ENCODE measurements around the gene INPP5J.
A peak's percentile ranks its signal among the peaks of the same experiment; 100 is the strongest.
"Not testable (repeated sequence)": the region's sequence is repeated elsewhere in the genome, so short reads cannot be mapped to it uniquely, and the experiment has no call there.

The INPP5J gene, protein sequence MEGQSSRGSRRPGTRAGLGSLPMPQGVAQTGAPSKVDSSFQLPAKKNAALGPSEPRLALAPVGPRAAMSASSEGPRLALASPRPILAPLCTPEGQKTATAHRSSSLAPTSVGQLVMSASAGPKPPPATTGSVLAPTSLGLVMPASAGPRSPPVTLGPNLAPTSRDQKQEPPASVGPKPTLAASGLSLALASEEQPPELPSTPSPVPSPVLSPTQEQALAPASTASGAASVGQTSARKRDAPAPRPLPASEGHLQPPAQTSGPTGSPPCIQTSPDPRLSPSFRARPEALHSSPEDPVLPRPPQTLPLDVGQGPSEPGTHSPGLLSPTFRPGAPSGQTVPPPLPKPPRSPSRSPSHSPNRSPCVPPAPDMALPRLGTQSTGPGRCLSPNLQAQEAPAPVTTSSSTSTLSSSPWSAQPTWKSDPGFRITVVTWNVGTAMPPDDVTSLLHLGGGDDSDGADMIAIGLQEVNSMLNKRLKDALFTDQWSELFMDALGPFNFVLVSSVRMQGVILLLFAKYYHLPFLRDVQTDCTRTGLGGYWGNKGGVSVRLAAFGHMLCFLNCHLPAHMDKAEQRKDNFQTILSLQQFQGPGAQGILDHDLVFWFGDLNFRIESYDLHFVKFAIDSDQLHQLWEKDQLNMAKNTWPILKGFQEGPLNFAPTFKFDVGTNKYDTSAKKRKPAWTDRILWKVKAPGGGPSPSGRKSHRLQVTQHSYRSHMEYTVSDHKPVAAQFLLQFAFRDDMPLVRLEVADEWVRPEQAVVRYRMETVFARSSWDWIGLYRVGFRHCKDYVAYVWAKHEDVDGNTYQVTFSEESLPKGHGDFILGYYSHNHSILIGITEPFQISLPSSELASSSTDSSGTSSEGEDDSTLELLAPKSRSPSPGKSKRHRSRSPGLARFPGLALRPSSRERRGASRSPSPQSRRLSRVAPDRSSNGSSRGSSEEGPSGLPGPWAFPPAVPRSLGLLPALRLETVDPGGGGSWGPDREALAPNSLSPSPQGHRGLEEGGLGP
- 0 to 0.35 (median 0.17) reads per million in 3 donors for total RNA-seq

- no peaks in the 10 kb centered on the region for H3K9me3 ChIP-seq (ENCODE audit: control insufficient read depth, low read length)
- no peak for DNase-seq
- H3K27me3 ChIP-seq (replicated peaks; ENCODE audit: control insufficient read depth, insufficient read depth, low read length, poor library complexity, severe bottlenecking): no peaks in the 10 kb centered on the region
- no peaks in the 10 kb centered on the region for H3K36me3 ChIP-seq (ENCODE audit: control insufficient read depth, insufficient read depth, low read length)
- H3K4me1 ChIP-seq (ENCODE audit: control insufficient read depth, insufficient read depth, low read length, poor library complexity, severe bottlenecking): no peaks in the 10 kb centered on the region
- H3K4me3 ChIP-seq (ENCODE audit: insufficient read depth, low read depth, low read length, poor library complexity, severe bottlenecking): no peak within 1 kb of the TSS
- H3K27ac ChIP-seq (ENCODE audit: insufficient read depth, low read length, poor library complexity, severe bottlenecking): no peak within 1 kb of the TSS
These were observed at the start of gene INPP5J for GRCh38 chr22:31122532-31123291. TSS of gene INPP5J (plus strand) at chr22:31122966. CDS start at chr22:31123015, 49 bp downstream.

- not testable (repeated sequence) for H3K27me3 ChIP-seq (replicated peaks; ENCODE audit: control insufficient read depth, insufficient read depth, low read length, poor library complexity, severe bottlenecking); H3K4me1 ChIP-seq (ENCODE audit: control insufficient read depth, insufficient read depth, low read length, poor library complexity, severe bottlenecking); H3K9me3 ChIP-seq (ENCODE audit: control insufficient read depth, low read length); H3K27ac ChIP-seq (ENCODE audit: insufficient read depth, low read length, poor library complexity, severe bottlenecking); DNase-seq; H3K36me3 ChIP-seq (ENCODE audit: control insufficient read depth, insufficient read depth, low read length); H3K4me3 ChIP-seq (ENCODE audit: insufficient read depth, low read depth, low read length, poor library complexity, severe bottlenecking)
These were observed 49.6 kb upstream of the INPP5J start for GRCh38 chr22:31073125-31073524.

DNA sequence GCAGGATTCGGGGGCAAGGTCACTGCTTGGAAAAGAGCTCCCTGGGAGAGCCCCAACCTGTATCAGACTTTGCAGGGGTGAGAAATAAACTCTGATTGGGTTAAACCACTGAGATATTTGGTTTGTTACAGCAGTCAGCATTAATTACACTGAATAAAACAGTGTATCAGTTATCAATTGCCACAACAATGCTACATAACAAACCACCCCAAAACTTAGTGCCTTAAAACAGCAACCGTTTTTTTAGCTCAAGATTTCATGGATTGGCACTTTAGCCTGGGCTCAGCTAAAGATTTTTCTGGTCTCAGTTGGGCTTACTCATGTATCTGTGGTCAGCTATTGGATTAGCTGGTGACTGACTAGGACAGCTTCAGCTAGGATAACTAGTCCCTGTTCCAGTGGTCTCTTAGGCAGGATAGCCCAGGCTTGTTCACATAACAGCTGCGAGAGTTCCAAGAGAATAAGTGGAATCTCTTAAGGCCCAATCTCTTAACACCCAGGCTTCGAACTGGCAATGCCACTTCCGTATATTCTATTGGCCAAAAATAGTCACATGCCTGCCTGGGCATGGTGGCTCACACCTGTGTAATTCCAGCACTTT is 49.1 kb upstream of the INPP5J start:
- H3K9me3 ChIP-seq (ENCODE audit: control insufficient read depth, low read length); H3K27ac ChIP-seq (ENCODE audit: insufficient read depth, low read length, poor library complexity, severe bottlenecking); H3K4me3 ChIP-seq (ENCODE audit: insufficient read depth, low read depth, low read length, poor library complexity, severe bottlenecking); H3K4me1 ChIP-seq (ENCODE audit: control insufficient read depth, insufficient read depth, low read length, poor library complexity, severe bottlenecking); H3K27me3 ChIP-seq (replicated peaks; ENCODE audit: control insufficient read depth, insufficient read depth, low read length, poor library complexity, severe bottlenecking); H3K36me3 ChIP-seq (ENCODE audit: control insufficient read depth, insufficient read depth, low read length); DNase-seq: not testable (repeated sequence)

DNA sequence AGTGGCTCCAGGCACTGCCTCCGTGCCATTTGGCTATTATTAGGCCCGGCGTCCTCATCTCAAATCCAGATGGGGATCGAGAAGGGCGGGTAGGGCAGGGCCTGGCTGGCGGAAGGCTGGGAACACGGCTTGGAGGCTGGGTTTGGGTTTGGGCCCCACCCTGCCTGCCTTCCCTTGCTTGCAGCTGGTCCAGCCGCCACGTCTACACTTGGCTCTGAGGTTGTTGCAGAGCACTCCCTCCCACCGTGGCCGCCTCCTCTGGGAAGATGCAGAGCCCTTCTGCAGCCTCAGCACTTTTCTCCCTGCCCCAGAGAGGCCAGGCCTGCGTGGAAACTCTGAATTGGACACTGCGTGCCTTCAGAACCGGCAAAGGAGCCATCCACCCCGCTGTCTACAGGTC is 46.8 kb upstream of the INPP5J start:
- no peak for DNase-seq

DNA sequence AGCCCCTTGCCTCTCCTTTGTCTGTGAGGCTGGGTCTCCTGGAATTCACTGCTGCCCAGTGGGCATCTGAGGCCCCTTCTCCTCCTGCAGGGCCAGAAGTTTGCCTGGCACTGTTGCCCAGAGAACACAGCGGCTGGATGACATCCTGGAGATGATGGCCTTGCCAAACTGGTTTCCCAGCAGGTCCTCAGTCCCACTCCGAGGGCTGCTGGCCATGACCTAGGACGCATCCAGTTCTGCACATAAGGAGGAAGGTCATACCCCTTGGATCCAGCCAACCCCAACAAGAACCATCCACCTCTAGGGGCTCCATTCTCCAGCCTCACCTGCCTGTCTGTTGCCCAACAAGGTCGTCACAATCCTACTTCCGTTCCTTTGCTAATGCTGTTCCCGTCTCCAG is 45.1 kb upstream of the INPP5J start:
- DNase-seq: no peak
- no peak overlapping the region for H3K27ac ChIP-seq (ENCODE audit: insufficient read depth, low read length, poor library complexity, severe bottlenecking)
- H3K9me3 ChIP-seq (ENCODE audit: control insufficient read depth, low read length): no peaks in the 10 kb centered on the region
- H3K36me3 ChIP-seq (ENCODE audit: control insufficient read depth, insufficient read depth, low read length): no peaks in the 10 kb centered on the region
- H3K4me3 ChIP-seq (ENCODE audit: insufficient read depth, low read depth, low read length, poor library complexity, severe bottlenecking): no peak overlapping the region
- peaks cover 16% of the 10 kb centered on the region for H3K4me1 ChIP-seq (ENCODE audit: control insufficient read depth, insufficient read depth, low read length, poor library complexity, severe bottlenecking)
- H3K27me3 ChIP-seq (replicated peaks; ENCODE audit: control insufficient read depth, insufficient read depth, low read length, poor library complexity, severe bottlenecking): no peaks in the 10 kb centered on the region

More for the DNA sequence above, 46.8 kb upstream of the INPP5J start:
- Histone ChIP-seq H3K27ac (ENCODE audit: insufficient read depth, low read length, poor library complexity, severe bottlenecking) (no peak overlapping the region), H3K9me3 (ENCODE audit: control insufficient read depth, low read length) (no peaks in the 10 kb centered on the region), H3K27me3 (replicated peaks; ENCODE audit: control insufficient read depth, insufficient read depth, low read length, poor library complexity, severe bottlenecking) (no peaks in the 10 kb centered on the region), H3K4me3 (ENCODE audit: insufficient read depth, low read depth, low read length, poor library complexity, severe bottlenecking) (no peak overlapping the region), H3K36me3 (ENCODE audit: control insufficient read depth, insufficient read depth, low read length) (no peaks in the 10 kb centered on the region), H3K4me1 (ENCODE audit: control insufficient read depth, insufficient read depth, low read length, poor library complexity, severe bottlenecking) (peaks cover 3% of the 10 kb centered on the region)

GRCh38 chr22:31078389-31078788 is 44.4 kb upstream of the INPP5J start:
- not testable (repeated sequence) for H3K27ac ChIP-seq (ENCODE audit: insufficient read depth, low read length, poor library complexity, severe bottlenecking); DNase-seq; H3K4me3 ChIP-seq (ENCODE audit: insufficient read depth, low read depth, low read length, poor library complexity, severe bottlenecking); H3K9me3 ChIP-seq (ENCODE audit: control insufficient read depth, low read length); H3K27me3 ChIP-seq (replicated peaks; ENCODE audit: control insufficient read depth, insufficient read depth, low read length, poor library complexity, severe bottlenecking); H3K36me3 ChIP-seq (ENCODE audit: control insufficient read depth, insufficient read depth, low read length)
- H3K4me1 ChIP-seq (ENCODE audit: control insufficient read depth, insufficient read depth, low read length, poor library complexity, severe bottlenecking): peaks cover 16% of the 10 kb centered on the region

- Histone ChIP-seq H3K4me3 (ENCODE audit: insufficient read depth, low read depth, low read length, poor library complexity, severe bottlenecking) (no peak overlapping the region), H3K27ac (ENCODE audit: insufficient read depth, low read length, poor library complexity, severe bottlenecking) (no peak overlapping the region), H3K27me3 (replicated peaks; ENCODE audit: control insufficient read depth, insufficient read depth, low read length, poor library complexity, severe bottlenecking) (no peaks in the 10 kb centered on the region), H3K9me3 (ENCODE audit: control insufficient read depth, low read length) (no peaks in the 10 kb centered on the region), H3K4me1 (ENCODE audit: control insufficient read depth, insufficient read depth, low read length, poor library complexity, severe bottlenecking) (peaks cover 22% of the 10 kb centered on the region), H3K36me3 (ENCODE audit: control insufficient read depth, insufficient read depth, low read length) (no peaks in the 10 kb centered on the region)
- no peak for DNase-seq
These were observed 43.6 kb upstream of the INPP5J start for GRCh38 chr22:31079095-31079642.

DNA sequence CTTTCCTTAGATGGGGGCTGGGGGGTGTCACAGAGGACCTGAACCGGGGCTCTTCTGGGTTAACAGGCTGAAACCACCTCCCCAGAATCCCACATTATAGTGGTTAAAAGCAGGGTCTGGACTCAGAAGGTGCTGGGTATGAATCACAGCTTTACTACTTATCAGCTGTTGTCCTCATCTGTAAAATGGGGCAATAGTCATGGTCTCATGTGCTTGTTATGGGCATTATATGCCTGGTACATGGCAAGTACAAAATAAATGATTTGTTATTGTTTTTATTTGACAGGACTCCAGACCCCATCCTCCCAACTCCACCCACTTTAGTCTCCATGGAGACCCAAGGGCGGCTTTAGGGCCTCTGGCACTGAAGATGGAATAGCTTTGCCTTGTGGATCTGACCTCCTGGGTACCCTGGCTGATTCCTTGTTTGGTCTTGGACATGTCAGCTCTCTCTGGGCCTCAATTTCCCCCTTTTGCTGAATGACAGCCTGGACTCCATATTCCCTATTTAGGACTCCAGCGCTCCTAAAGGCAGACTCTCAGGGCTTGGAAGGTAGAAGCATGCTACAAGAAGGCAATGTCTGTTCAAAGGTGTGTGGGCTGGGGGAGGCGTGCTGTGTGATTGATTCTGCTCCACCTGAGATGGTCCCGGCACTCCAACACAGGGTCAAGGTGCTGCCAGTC is 42.5 kb upstream of the INPP5J start:
- Histone ChIP-seq H3K36me3 (ENCODE audit: control insufficient read depth, insufficient read depth, low read length) (no peaks in the 10 kb centered on the region), H3K4me1 (ENCODE audit: control insufficient read depth, insufficient read depth, low read length, poor library complexity, severe bottlenecking) (peaks cover 25% of the 10 kb centered on the region), H3K9me3 (ENCODE audit: control insufficient read depth, low read length) (no peaks in the 10 kb centered on the region), H3K27me3 (replicated peaks; ENCODE audit: control insufficient read depth, insufficient read depth, low read length, poor library complexity, severe bottlenecking) (no peaks in the 10 kb centered on the region), H3K4me3 (ENCODE audit: insufficient read depth, low read depth, low read length, poor library complexity, severe bottlenecking) (peak overlapping the region; percentile 67), H3K27ac (ENCODE audit: insufficient read depth, low read length, poor library complexity, severe bottlenecking) (no peak overlapping the region)
- no peak for DNase-seq

Measured in effector memory CD4-positive, alpha-beta T cell (primary cell).